Stimulated activated naive CD8-positive, alpha-beta T cell treated with anti-CD3 and anti-CD28 coated beads, Interleukin-15, amount 100 ng/mL, for 72 hours (primary cell): ENCODE measurements around the gene JMJD6.
"Not testable (repeated sequence)": the region's sequence is repeated elsewhere in the genome, so short reads cannot be mapped to it uniquely, and the experiment has no call there.

Source experiments
- ATAC-seq: fragments of 150-1000 bp; cut with Tn5 transposase; 2 replicates; pipeline ENCODE4 v1.10.0; 2021; ENCODE audit warnings: mild to moderate bottlenecking, moderate library complexity
- DNase-seq, 2 donors: peaks; one replicate each; pipeline ENCODE4 v3.0.0; 2021 to 2022
- H3K27ac Mint-ChIP-seq, 2 donors: one replicate each; pipeline ENCODE4 v1.8.0; 2022; ENCODE audit warnings: mild to moderate bottlenecking in 2 of 2, mixed read lengths in 2 of 2, moderate library complexity in 2 of 2
- H3K27me3 Mint-ChIP-seq: one replicate; pipeline ENCODE4 v1.8.0; 2022; ENCODE audit warnings: mixed read lengths
- H3K4me1 Mint-ChIP-seq: one replicate; pipeline ENCODE4 v1.8.0; 2022; ENCODE audit warnings: mild to moderate bottlenecking, mixed read lengths
- H3K4me3 Mint-ChIP-seq, 2 donors: one replicate each; pipeline ENCODE4 v1.8.0; 2022; ENCODE audit warnings: mild to moderate bottlenecking in 2 of 2, mixed read lengths in 2 of 2, moderate library complexity in 1 of 2
- H3K9me3 Mint-ChIP-seq, 2 donors: one replicate each; pipeline ENCODE4 v1.8.0; 2022; ENCODE audit warnings: mixed read lengths in 2 of 2

JMJD6 gene

DNA sequence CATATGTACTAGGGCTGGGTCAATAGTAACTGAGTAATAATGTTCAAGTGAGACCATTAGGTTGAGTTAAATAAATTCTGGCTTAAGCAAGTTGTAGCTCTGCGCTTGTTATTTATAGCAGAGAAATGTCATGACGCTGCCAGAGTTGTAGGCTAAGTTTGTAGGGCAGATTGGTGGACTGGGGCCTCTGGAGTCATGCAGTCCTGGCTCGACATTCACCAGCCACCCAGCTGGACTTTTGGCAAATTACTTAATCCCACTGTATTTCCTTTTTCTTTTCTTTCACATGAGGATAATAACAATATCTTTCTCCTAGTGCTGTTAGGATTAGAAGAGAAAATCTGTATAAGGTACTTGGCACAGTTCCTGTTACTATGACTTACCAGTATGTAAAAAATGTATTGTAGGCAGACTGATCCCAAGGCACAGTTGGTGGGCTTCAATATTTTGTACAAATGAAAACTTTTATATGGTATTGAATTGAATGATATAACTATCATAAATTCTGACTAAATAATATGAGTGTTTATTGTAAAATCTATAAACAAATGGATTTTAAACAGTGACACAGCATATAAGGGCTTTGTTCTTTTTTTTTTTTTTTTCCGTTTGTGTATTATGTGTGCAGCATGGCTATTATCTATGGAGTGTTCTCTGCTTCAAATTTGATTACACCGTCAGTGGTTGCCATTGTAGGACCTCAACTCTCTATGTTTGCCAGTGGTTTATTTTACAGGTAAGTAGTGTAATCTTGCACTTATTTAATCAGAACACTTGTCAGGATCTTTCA is 14.1 kb upstream of the JMJD6 start:
- Mint-ChIP-seq H3K4me1 (peaks cover 16% of the 10 kb centered on the region), H3K27ac (no peak overlapping the region), H3K27me3 (no peaks in the 10 kb centered on the region), H3K9me3 (no peaks in the 10 kb centered on the region), H3K4me3 (no peak overlapping the region)
- DNase-seq (no peak), ATAC-seq (no peak)

- peaks cover 17% of the 10 kb centered on the region for H3K4me1 Mint-ChIP-seq
- not testable (repeated sequence) for ATAC-seq, H3K4me3 Mint-ChIP-seq, DNase-seq, H3K27me3 Mint-ChIP-seq, H3K27ac Mint-ChIP-seq, H3K9me3 Mint-ChIP-seq
Observed at GRCh38 chr17:76739568-76740115, 13.2 kb upstream of the JMJD6 start.

GRCh38 chr17:76738468-76738850 is 12.1 kb upstream of the JMJD6 start:
- Mint-ChIP-seq H3K27ac (peak overlapping the region; percentile 42 to 100), H3K27me3 (no peaks in the 10 kb centered on the region), H3K9me3 (no peaks in the 10 kb centered on the region), H3K4me3 (peak overlapping the region; percentile 97 to 98), H3K4me1 (peaks cover 29% of the 10 kb centered on the region)
- ATAC-seq = no peak
- no peak for DNase-seq

GRCh38 chr17:76737676-76738467 is 11.5 kb upstream of the JMJD6 start, which contains the start of gene MFSD11:
Gene MFSD11, plus strand, starts transcription at chr17:76738119. Its CDS starts 234 bp downstream, at chr17:76738353.
- Mint-ChIP-seq H3K4me3 (peak within 1 kb of the TSS; percentile 97 to 98), H3K27ac (peak within 1 kb of the TSS; percentile 100), H3K27me3 (no peaks in the 10 kb centered on the region), H3K4me1 (peaks cover 34% of the 10 kb centered on the region), H3K9me3 (no peaks in the 10 kb centered on the region)
- DNase-seq (peak; percentile 94 to 95), ATAC-seq (peak; percentile 79)

- Mint-ChIP-seq H3K9me3 (no peaks in the 10 kb centered on the region), H3K27ac (peak within 1 kb of the TSS; percentile 100), H3K4me3 (peak within 1 kb of the TSS; percentile 97 to 98), H3K27me3 (no peaks in the 10 kb centered on the region), H3K4me1 (peaks cover 41% of the 10 kb centered on the region)
- peak; percentile 100 for DNase-seq
- ATAC-seq = peak; percentile 79
Observed at GRCh38 chr17:76737082-76737675, 10.8 kb upstream of the JMJD6 start, which contains the start of gene SRSF2. Gene SRSF2, minus strand, starts transcription at chr17:76737331. Its CDS starts 171 bp downstream, at chr17:76737160.

GRCh38 chr17:76736349-76737081 is 10.1 kb upstream of the JMJD6 start:
- ATAC-seq (peak; percentile 30), DNase-seq (peak; percentile 66 to 78)
- Mint-ChIP-seq H3K9me3 (no peaks in the 10 kb centered on the region), H3K4me1 (peaks cover 47% of the 10 kb centered on the region), H3K4me3 (peak overlapping the region; percentile 97 to 98), H3K27me3 (no peaks in the 10 kb centered on the region), H3K27ac (peak overlapping the region; percentile 100)

DNA sequence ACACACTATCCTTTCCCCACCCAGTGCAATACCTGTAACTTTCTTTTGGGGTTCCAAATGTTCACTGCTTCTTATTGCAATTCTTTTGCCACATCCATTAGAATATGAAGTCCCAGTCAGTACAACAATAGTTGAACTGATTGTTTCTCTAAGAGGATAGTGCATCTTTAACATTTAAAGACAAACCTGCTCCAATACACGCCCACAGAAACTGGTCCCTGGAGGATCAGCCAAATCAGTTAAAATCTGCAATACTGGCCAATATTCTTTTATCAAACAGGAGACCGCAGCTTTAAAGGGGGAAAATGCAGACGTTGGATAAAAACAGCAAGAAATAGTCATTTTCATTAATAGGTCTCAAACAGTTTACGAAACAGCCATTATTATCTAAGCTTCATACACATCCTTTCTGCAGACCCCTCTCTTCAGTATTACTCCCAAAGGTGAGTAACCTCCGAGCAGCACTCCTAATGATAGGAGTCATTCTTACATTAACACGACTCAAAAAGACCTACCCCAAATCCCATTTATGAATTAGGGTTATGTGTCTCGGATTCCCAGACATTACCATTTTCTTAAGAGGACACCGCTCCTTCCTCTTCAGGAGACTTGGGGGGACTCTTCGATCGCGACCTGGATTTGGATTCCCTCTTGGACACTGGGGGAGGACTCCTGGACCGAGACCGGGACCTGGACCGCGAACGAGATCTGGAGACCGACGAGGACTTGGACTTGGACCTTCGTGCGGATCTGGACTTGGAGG is 9.4 kb upstream of the JMJD6 start:
- Mint-ChIP-seq H3K27ac (peak overlapping the region; percentile 96 to 98), H3K9me3 (no peaks in the 10 kb centered on the region), H3K27me3 (no peaks in the 10 kb centered on the region), H3K4me3 (peak overlapping the region; percentile 96 to 97), H3K4me1 (peaks cover 54% of the 10 kb centered on the region)
- ATAC-seq = no peak
- no peak for DNase-seq

DNA sequence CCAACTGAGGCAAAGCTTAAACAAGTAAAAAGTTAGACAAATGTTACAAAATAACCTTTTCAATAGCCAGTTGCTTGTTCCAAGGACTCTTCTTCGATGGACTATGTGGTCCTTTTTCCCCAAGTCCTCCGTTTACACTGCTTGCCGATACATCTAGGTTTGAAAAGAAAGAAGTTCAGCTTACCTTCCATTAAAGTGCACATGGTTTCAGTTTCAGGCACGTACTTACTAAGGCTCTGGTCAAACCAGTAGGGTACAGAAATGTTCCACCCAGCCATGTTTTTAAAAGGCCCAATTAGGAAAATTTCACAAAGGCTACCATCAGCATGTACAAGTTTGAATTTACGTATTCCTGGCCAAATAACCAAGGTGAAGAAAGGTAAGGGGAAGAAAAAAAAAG is 8.6 kb upstream of the JMJD6 start:
- Mint-ChIP-seq H3K27ac (peak overlapping the region; percentile 90 to 97), H3K27me3 (no peaks in the 10 kb centered on the region), H3K4me1 (peaks cover 61% of the 10 kb centered on the region), H3K4me3 (peak overlapping the region; percentile 96 to 97), H3K9me3 (no peaks in the 10 kb centered on the region)
- no peak for DNase-seq
- no peak for ATAC-seq

DNA sequence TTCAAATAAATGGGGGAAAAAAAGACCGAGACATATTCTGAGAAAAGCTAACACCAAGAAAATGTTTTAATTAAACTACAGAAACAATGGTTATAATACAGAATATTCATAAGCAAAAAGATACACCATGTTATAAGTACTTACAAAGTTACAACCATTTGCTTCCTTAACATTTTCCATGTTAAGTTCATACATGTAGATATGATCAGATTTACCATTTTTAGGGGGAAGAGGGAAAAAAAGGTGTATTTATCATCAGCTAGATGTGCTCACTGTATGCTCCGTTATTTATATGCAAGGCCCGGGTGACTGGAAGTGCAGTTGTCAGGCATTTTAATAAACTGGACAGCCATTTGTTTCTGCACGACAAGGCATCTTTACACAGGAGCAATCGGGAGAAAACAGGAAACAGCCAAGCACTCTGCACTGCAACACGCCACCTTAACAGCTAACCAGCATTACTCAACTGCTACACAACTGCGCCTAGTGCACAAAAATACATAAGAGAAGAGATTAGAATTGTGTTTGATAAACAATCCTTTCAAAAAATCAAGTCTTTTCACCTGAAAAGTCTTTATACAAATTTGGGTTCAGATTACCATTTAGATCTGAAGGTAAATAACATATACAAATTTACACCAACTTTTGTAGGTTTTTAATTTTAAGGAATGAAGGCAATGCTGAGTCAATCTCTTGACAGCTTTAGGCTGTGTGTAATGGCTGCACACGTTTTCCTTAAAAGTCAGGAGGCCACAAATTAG is 7.9 kb upstream of the JMJD6 start:
- DNase-seq (no peak), ATAC-seq (no peak)
- Mint-ChIP-seq H3K9me3 (no peaks in the 10 kb centered on the region), H3K27ac (peak overlapping the region; percentile 90 to 97), H3K4me1 (peaks cover 63% of the 10 kb centered on the region), H3K27me3 (no peaks in the 10 kb centered on the region), H3K4me3 (peak overlapping the region; percentile 96 to 97)

GRCh38 chr17:76733618-76733957 is 7.2 kb upstream of the JMJD6 start:
- no peaks in the 10 kb centered on the region for H3K9me3 Mint-ChIP-seq
- no peak for ATAC-seq
- no peaks in the 10 kb centered on the region for H3K27me3 Mint-ChIP-seq
- peak overlapping the region; percentile 96 to 97 for H3K4me3 Mint-ChIP-seq
- peak overlapping the region; percentile 67 to 97 for H3K27ac Mint-ChIP-seq
- H3K4me1 Mint-ChIP-seq = peaks cover 64% of the 10 kb centered on the region
- DNase-seq = no peak

GRCh38 chr17:76732734-76733617 is 6.6 kb upstream of the JMJD6 start:
- Mint-ChIP-seq H3K4me1 (peaks cover 65% of the 10 kb centered on the region), H3K27me3 (no peaks in the 10 kb centered on the region), H3K9me3 (no peaks in the 10 kb centered on the region), H3K4me3 (peak overlapping the region; percentile 96 to 97), H3K27ac (peak overlapping the region in 1 of 2 donors; percentile 67)
- DNase-seq (no peak), ATAC-seq (no peak)

GRCh38 chr17:76731800-76732733 is 5.7 kb upstream of the JMJD6 start:
- not testable (repeated sequence) for H3K9me3 Mint-ChIP-seq, DNase-seq, H3K27me3 Mint-ChIP-seq, ATAC-seq
- H3K27ac Mint-ChIP-seq = peak overlapping the region in 1 of 2 donors; percentile 71
- H3K4me3 Mint-ChIP-seq = peak overlapping the region; percentile 19 to 26
- H3K4me1 Mint-ChIP-seq = peaks cover 71% of the 10 kb centered on the region
